HUES6 (cell line): ENCODE measurements around the gene NRXN3.

ENCODE experiments used
- H3K27ac ChIP-seq: 2 replicates; pipeline ENCODE4 v1.7.0; 2013; ENCODE audit warnings: low read depth, mild to moderate bottlenecking, low read length, inconsistent platforms
- H3K27me3 ChIP-seq: 2 replicates; pipeline ENCODE4 v1.6.1; 2013; ENCODE audit warnings: low read length; ENCODE audit not compliant: control insufficient read depth, insufficient read depth
- H3K36me3 ChIP-seq: 2 replicates; pipeline ENCODE4 v1.6.1; 2013; ENCODE audit warnings: low read length; ENCODE audit not compliant: control insufficient read depth, insufficient read depth
- H3K4me1 ChIP-seq: 2 replicates; pipeline ENCODE4 v1.6.1; 2013; ENCODE audit warnings: low read length; ENCODE audit not compliant: control insufficient read depth, insufficient read depth
- H3K4me3 ChIP-seq: 2 replicates; pipeline ENCODE4 v1.5.1; 2013; ENCODE audit warnings: low read depth, low read length
- H3K9ac ChIP-seq: one replicate; pipeline ENCODE4 v1.6.1; 2013; ENCODE audit warnings: mild to moderate bottlenecking, low read length
- H3K9me3 ChIP-seq: 2 replicates; pipeline ENCODE4 v1.6.1; 2013; ENCODE audit warnings: low read depth, low read length; ENCODE audit not compliant: control insufficient read depth, insufficient read depth

NRXN3 gene

DNA sequence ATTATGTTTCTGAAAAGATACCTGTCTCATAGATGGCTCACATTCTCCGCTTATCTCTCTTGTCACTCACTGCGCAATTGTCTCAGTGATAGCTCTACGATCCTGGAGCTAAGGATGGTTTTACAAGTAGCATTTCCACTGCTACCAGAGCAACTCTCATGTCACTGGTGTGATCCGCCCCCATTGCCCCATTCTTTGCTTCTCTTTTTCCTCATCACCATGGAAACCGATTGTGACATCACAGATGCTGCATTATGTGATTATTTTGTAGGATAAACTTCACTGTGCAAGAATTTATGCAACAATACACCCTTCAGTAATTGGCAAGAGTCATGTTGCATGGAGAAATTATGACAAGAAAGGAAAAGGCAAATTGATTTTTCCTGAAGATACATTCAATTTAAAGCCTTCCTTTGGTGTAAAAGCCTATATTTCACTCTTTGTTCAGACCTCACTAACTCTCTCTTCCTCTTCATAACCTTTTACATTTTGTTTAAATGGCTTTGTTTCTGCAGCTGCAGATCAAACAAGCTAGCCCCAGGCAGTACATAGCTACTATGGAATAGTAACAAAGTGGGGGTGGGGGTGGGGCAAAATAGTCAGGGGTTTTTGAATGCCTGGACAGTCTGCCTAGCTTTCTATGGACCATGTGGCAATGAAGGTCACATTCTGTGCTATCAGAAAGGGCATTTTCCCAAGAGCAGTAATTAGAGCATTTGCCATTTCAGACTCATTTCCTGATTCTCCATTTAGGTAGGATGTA lies 539.8 kb downstream of the NRXN3 start:
- Histone ChIP-seq H3K9ac (no peak overlapping the region), H3K27ac (no peak overlapping the region), H3K4me1 (no peaks in the 10 kb centered on the region), H3K27me3 (no peaks in the 10 kb centered on the region), H3K36me3 (no peaks in the 10 kb centered on the region), H3K9me3 (no peaks in the 10 kb centered on the region), H3K4me3 (no peak overlapping the region)

DNA sequence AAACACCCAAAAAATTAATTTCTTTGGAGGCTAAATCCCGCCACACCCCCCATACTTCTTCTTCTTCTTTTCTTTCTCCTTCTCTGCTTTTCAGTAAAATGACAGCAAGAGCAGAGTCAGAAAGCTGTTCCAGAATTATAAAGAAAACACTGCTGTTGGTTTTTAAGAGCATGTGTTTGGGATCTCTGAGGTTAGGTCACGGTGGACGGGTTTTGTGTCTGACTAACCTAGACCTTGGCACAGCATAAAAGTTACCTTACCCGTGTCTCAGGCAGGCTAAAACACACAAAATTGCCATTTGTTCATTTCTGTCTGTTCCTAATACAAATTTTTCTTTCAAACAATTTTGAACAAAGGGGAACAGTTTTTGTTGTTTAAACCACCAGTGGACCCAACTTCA lies 540.8 kb downstream of the NRXN3 start:
- H3K9ac ChIP-seq, result no peak overlapping the region
- no peaks in the 10 kb centered on the region for H3K27me3 ChIP-seq
- H3K36me3 ChIP-seq, result no peaks in the 10 kb centered on the region
- no peaks in the 10 kb centered on the region for H3K9me3 ChIP-seq
- no peak overlapping the region for H3K27ac ChIP-seq
- H3K4me1 ChIP-seq, result no peaks in the 10 kb centered on the region
- H3K4me3 ChIP-seq, result no peak overlapping the region

DNA sequence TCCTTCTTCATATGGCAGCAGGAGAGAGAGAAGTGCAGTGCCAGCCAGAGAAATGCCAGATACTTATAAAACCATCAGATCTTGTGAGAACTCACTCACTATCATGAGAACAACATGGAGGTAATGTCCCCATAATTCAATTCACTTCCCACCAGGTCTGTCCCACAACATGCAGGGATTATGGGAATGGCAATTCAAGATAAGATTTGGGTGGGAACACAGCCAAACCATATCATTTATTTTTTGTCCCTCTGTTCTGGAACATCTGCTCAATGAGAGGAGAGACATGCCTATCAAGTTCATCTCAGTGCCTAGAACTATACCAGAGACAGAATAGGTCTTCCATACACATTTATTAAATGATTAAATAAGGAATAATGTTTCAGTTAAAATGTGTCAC lies 543.5 kb downstream of the NRXN3 start:
- Histone ChIP-seq H3K9me3 (no peaks in the 10 kb centered on the region), H3K27me3 (no peaks in the 10 kb centered on the region), H3K4me3 (no peak overlapping the region), H3K4me1 (no peaks in the 10 kb centered on the region), H3K27ac (no peak overlapping the region), H3K36me3 (no peaks in the 10 kb centered on the region), H3K9ac (no peak overlapping the region)

DNA sequence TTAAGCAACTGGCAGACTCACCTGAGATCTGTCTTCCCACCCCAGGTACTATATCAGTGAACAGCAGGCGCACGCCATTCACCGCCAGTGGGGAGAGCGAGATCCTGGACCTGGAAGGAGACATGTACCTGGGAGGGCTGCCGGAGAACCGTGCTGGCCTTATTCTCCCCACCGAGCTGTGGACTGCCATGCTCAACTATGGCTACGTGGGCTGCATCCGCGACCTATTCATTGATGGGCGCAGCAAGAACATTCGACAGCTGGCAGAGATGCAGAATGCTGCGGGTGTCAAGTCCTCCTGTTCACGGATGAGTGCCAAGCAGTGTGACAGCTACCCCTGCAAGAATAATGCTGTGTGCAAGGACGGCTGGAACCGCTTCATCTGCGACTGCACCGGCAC lies 544.5 kb downstream of the NRXN3 start:
- H3K9ac ChIP-seq, result no peak overlapping the region
- no peak overlapping the region for H3K27ac ChIP-seq
- no peaks in the 10 kb centered on the region for H3K9me3 ChIP-seq

DNA sequence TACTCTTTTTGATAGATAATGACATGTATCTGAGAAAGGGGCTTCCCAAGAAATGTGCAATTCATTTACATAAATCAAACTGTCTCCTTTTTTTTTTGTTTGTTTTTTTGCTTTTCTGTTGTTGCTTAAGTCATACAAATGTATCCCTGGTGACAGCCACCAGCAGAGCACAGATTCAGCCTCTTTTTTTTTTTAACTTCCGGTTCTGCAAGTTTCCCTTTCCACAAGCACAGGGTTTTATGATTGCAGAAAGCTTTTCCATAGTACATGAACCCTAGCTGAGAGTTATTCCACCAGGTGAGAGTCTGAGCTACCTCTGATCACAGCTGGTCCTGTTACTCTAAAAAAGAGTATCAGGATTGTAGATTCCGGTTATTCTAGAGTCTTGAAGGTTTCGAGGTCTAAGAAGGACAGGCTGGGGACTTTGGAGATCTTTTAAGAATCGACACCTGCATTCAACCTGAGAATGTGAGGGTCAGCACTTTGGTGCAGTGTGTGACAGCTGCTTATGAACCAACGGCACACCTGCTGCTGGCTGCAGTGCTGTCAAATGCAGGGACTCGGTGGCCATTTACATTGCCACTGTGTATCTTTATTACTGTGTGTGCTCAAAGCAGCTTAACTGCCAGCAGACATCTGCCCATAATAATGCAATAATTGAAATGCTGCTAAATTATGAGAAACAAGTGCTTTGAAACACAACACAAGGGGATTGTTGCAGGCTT lies 551.7 kb downstream of the NRXN3 start:
- Histone ChIP-seq H3K4me3 (no peak overlapping the region), H3K36me3 (no peaks in the 10 kb centered on the region), H3K27me3 (no peaks in the 10 kb centered on the region), H3K4me1 (peaks cover 12% of the 10 kb centered on the region), H3K9me3 (no peaks in the 10 kb centered on the region), H3K9ac (no peak overlapping the region), H3K27ac (no peak overlapping the region)

More for the DNA sequence above, 544.5 kb downstream of the NRXN3 start:
- H3K27me3 ChIP-seq, result no peaks in the 10 kb centered on the region
- H3K36me3 ChIP-seq, result no peaks in the 10 kb centered on the region
- no peak overlapping the region for H3K4me3 ChIP-seq
- no peaks in the 10 kb centered on the region for H3K4me1 ChIP-seq

DNA sequence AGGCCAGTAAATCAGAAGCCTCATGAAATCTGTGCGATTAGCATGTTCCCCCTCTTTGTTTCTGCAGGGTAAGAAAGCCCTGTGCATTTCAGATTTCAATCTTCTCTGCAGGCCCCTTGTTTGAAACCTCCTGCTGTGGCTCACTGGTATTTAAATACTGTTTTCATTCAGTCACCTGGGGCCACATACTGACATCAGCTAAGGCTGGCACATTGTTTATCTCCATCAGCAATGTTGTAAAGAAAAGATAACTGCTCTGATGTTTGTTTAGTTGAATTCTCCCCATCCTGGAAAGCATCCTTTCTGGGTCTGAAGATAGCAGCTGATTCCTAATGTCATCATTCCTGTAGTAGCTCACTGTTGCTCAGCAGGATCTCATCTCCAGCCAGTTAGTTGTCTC lies 554.9 kb downstream of the NRXN3 start:
- Histone ChIP-seq H3K27me3 (no peaks in the 10 kb centered on the region), H3K9ac (no peak overlapping the region), H3K36me3 (no peaks in the 10 kb centered on the region), H3K9me3 (no peaks in the 10 kb centered on the region), H3K4me1 (peaks cover 15% of the 10 kb centered on the region), H3K27ac (no peak overlapping the region), H3K4me3 (no peak overlapping the region)

DNA sequence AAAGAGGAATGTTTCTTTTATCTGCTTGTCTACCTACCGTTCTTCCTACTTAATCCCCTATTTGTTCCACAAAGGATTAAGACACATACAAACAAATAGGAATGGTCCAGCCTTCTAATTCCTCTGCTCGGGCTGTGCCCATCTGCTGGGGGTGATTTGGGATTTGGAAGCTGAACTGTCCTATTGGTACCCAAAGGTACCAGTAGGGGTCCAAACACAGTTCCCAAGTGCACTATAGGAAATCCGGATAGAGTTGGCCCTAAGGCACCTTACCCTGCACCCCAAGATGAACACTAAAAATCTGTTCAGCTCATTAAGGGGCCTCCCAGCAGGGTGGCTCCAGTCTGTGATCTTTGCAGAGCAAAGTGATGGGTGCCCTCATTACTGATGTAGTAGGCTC lies 566.9 kb downstream of the NRXN3 start:
- no peaks in the 10 kb centered on the region for H3K36me3 ChIP-seq
- no peaks in the 10 kb centered on the region for H3K9me3 ChIP-seq
- no peak overlapping the region for H3K27ac ChIP-seq
- H3K27me3 ChIP-seq, result no peaks in the 10 kb centered on the region
- peaks cover 3% of the 10 kb centered on the region for H3K4me1 ChIP-seq
- no peak overlapping the region for H3K4me3 ChIP-seq
- no peak overlapping the region for H3K9ac ChIP-seq

DNA sequence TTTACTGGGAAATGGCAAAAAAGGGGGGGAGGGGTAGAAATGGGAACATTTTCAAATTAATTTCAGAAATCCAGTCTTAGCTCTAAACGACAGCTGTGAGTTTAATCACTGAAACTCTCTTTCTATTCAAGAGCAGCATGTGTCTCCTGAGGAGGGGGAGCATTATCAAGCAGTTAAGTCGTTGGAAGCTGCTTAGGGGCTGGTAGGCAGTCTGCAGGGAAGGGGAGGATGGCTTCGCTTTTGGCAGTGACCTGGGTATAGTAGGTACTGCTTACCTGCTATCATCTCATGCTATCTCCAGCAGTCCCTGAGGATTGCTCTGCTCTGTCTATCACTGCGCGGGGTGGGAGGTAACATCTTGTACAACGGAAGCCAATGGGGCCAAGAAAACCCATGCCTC lies 567.4 kb downstream of the NRXN3 start:
- Histone ChIP-seq H3K4me1 (no peaks in the 10 kb centered on the region), H3K9me3 (no peaks in the 10 kb centered on the region), H3K27ac (no peak overlapping the region), H3K36me3 (no peaks in the 10 kb centered on the region), H3K27me3 (no peaks in the 10 kb centered on the region), H3K9ac (no peak overlapping the region), H3K4me3 (no peak overlapping the region)

DNA sequence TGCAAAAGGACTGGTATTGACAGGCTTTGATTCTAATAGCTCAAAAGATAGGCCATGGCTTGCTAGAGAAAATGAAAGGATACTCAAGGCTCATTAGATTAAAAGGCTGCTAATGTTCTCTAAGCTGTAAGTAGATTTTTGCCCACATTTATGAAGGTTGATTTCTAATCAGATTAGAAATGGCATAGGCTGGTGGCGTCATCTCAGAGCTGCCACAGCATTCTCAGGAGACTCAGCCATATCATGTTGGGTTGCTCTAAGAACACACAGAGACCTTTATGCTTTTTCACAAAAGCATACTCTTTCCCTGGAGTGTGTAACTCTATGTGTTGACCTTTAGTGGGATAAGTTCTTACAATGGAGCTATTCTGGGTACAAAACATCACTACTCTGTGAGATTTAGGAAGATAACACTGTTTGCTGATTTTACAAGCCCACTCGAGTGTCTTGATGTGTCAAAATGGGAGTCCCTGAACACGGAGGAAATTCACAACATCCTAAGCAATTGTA lies 576.0 kb downstream of the NRXN3 start:
- Histone ChIP-seq H3K27me3 (no peaks in the 10 kb centered on the region), H3K4me3 (no peak overlapping the region), H3K9me3 (no peaks in the 10 kb centered on the region), H3K27ac (no peak overlapping the region), H3K4me1 (no peaks in the 10 kb centered on the region), H3K9ac (no peak overlapping the region), H3K36me3 (no peaks in the 10 kb centered on the region)

DNA sequence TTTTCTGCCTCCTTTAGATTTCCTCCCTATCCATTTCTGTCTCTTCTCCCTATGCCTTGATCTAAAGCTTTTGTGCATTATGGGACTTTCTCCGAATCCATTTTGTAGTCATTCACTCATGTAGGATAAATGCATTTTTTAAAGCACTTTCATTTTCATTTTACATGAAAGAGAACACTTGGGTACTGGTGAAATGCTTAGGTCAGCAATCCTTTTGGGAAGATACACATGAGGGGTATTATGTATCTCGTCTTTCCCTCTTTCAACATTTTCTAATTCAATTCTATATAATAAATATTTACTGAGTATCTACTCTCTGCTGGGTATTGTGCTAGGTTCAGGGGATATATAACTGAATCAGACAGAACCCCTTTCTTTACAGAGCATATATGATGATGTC lies 577.6 kb downstream of the NRXN3 start:
- no peak overlapping the region for H3K9ac ChIP-seq
- H3K4me3 ChIP-seq, result no peak overlapping the region
- H3K36me3 ChIP-seq, result no peaks in the 10 kb centered on the region
- no peak overlapping the region for H3K27ac ChIP-seq
- no peaks in the 10 kb centered on the region for H3K9me3 ChIP-seq
- H3K27me3 ChIP-seq, result no peaks in the 10 kb centered on the region
- no peaks in the 10 kb centered on the region for H3K4me1 ChIP-seq

DNA sequence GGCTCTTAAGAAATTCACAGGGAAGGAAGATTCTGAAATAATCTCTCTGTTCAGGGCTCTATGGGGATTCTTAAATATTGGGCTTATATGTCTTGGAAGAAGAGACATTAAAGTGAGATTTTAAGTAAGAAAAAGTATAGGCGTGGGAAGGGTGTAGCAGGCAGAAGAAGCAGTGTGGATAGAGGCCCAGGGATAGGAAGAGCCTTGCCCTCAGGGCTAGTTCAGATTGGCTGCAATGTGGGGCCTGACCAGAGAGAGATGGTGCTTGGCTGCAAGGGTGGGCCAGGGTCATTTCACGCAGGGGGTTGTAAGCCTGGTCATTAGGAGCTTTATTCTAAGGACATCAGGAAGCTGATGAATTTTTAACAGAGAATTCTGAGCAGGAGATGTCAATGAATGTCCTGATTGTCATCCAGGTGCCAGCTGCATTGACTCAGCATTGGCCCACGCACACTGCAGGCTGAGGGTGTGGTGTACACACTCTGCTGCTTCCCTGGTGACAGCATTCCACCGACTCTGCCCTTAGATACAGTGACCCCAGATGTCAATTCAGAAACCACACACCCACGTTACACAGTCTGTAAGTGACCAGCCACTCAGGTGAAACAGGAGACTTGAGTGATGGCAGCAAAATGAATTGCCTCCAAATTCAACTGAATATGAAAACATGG lies 582.5 kb downstream of the NRXN3 start:
- Histone ChIP-seq H3K27me3 (no peaks in the 10 kb centered on the region), H3K4me1 (peaks cover 7% of the 10 kb centered on the region), H3K27ac (no peak overlapping the region), H3K4me3 (no peak overlapping the region), H3K9ac (no peak overlapping the region), H3K36me3 (no peaks in the 10 kb centered on the region), H3K9me3 (no peaks in the 10 kb centered on the region)
